ENCODE data around the gene CPSF4.

CPSF4 gene

GRCh38 chr7:99438573-99439480 is at the start of gene CPSF4, which contains the start of gene PTCD1:
CPSF4 (plus strand) TSS chr7:99438943; CDS start chr7:99439083, 140 bp downstream.
PTCD1 (minus strand) TSS chr7:99438798; CDS start chr7:99435242, 3,556 bp downstream.
- DNase-seq, result peak; percentile 94

- DNase-seq, result no peak
Observed at GRCh38 chr7:99389772-99390171, 49.0 kb upstream of the CPSF4 start.

- no peak for DNase-seq
Observed at GRCh38 chr7:99390941-99391602, 47.7 kb upstream of the CPSF4 start.

- no peak for DNase-seq
Observed at GRCh38 chr7:99392046-99392445, 46.7 kb upstream of the CPSF4 start.

GRCh38 chr7:99392659-99393354 is 45.9 kb upstream of the CPSF4 start:
- DNase-seq, result peak; percentile 80

- no peak for DNase-seq
Observed at GRCh38 chr7:99393355-99394187, 45.2 kb upstream of the CPSF4 start.

GRCh38 chr7:99394188-99394502 is 44.6 kb upstream of the CPSF4 start:
- no peak for DNase-seq

GRCh38 chr7:99395616-99396327 is 43.0 kb upstream of the CPSF4 start:
- no peak for DNase-seq

GRCh38 chr7:99396418-99397296 is 42.1 kb upstream of the CPSF4 start:
- DNase-seq, result no peak

- DNase-seq, result no peak
Observed at GRCh38 chr7:99397297-99397983, 41.3 kb upstream of the CPSF4 start.

GRCh38 chr7:99398891-99399445 is 39.8 kb upstream of the CPSF4 start:
- no peak for DNase-seq

- DNase-seq, result no peak
Observed at GRCh38 chr7:99399597-99399996, 39.1 kb upstream of the CPSF4 start.

- no peak for DNase-seq
Observed at GRCh38 chr7:99402854-99403253, 35.9 kb upstream of the CPSF4 start.

GRCh38 chr7:99403764-99404163 is 35.0 kb upstream of the CPSF4 start:
- no peak for DNase-seq

- DNase-seq, result no peak
Observed at GRCh38 chr7:99404235-99404976, 34.3 kb upstream of the CPSF4 start.

- no peak for DNase-seq
Observed at GRCh38 chr7:99404977-99405320, 33.8 kb upstream of the CPSF4 start.

- DNase-seq, result no peak
Observed at GRCh38 chr7:99406557-99406956, 32.2 kb upstream of the CPSF4 start.

GRCh38 chr7:99407872-99408378 is 30.8 kb upstream of the CPSF4 start:
- DNase-seq, result peak; percentile 51

Data from stimulated activated CD4-positive, alpha-beta T cell treated with anti-CD3 and anti-CD28 coated beads, Interleukin-4, amount 100 ng/mL, for 24 hours (primary cell).